ENCODE data around the gene ARHGAP8.

ARHGAP8 gene

GRCh38 chr22:44724859-44725258 lies 27.5 kb upstream of the ARHGAP8 start:
- DNase-seq (ENCODE audit: low spot score): no peak
- Histone ChIP-seq H3K4me3 (no peak overlapping the region), H3K27ac (no peak overlapping the region)
- TF ChIP-seq, protein P1, sequence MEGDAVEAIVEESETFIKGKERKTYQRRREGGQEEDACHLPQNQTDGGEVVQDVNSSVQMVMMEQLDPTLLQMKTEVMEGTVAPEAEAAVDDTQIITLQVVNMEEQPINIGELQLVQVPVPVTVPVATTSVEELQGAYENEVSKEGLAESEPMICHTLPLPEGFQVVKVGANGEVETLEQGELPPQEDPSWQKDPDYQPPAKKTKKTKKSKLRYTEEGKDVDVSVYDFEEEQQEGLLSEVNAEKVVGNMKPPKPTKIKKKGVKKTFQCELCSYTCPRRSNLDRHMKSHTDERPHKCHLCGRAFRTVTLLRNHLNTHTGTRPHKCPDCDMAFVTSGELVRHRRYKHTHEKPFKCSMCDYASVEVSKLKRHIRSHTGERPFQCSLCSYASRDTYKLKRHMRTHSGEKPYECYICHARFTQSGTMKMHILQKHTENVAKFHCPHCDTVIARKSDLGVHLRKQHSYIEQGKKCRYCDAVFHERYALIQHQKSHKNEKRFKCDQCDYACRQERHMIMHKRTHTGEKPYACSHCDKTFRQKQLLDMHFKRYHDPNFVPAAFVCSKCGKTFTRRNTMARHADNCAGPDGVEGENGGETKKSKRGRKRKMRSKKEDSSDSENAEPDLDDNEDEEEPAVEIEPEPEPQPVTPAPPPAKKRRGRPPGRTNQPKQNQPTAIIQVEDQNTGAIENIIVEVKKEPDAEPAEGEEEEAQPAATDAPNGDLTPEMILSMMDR (IDR thresholded peaks at IDR 0.05): no peak

DNA sequence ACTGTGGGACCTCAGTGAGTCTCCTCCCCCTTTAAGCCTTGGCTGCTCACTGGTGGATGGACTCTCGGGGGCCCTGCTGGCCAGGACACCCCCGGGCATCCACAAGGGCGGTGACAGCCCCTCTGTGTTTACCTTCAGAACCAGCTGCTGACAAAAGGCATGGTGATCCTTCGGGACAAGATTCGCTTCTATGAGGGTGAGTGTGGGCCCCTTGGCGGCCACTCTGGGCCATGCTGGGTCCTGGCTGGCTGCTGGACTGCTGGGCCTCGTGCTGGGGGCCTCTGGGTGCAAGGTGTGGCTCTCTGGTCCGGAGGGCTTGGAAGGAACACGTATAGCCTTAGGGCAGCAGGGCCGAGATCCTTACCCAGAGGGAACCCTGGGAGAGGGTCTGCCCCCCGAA lies 25.9 kb upstream of the ARHGAP8 start:
- no peak overlapping the region for H3K4me3 ChIP-seq
- H3K27ac ChIP-seq: no peak overlapping the region
- no peak for DNase-seq (ENCODE audit: low spot score)
- TF ChIP-seq, protein P1 (IDR thresholded peaks at IDR 0.05): no peak

DNA sequence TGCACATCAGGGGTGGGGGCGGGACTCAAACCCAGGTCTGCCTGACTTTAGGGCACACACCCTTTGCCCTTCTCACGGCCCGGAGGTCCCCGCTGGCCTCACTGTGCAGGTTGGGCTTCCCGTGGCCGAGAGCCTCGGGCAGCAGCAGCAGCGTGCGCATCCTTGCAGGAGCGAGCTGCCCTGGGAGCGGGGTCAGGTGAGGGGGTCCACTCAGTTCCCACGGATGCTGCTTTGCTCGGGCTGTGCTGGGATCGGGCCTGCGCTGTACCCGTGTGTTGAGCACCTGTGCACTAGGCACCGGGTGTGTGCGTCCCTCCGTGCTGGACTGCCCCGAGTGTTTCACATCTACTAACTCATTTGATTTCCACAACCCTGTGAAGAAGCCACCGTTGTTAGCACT lies 25.2 kb upstream of the ARHGAP8 start:
- H3K27ac ChIP-seq: no peak overlapping the region
- no peak for DNase-seq (ENCODE audit: low spot score)
- TF ChIP-seq, protein P1 (IDR thresholded peaks at IDR 0.05): no peak
- no peak overlapping the region for H3K4me3 ChIP-seq

DNA sequence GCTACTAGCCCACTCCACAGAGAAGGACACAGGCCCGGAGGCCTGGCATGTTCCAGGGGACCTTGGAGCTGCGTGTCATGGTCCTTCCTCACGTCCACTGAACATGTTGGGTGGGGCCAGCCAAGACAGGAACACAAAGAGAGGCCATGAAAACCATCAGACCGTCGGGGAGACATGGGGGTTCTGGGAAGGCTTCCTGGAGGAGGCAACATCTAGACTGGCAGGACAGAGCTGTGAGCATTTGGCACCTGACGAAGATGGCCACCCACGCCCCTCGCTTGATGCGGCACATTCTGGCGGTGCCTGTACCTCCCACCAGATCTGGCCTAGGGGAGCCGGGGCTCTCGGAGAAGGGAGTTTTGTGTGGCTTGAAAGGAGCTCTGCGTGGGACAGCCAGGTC lies 24.7 kb upstream of the ARHGAP8 start:
- H3K27ac ChIP-seq: no peak overlapping the region
- no peak overlapping the region for H3K4me3 ChIP-seq
- TF ChIP-seq, protein P1 (IDR thresholded peaks at IDR 0.05): no peak
- DNase-seq (ENCODE audit: low spot score): no peak

DNA sequence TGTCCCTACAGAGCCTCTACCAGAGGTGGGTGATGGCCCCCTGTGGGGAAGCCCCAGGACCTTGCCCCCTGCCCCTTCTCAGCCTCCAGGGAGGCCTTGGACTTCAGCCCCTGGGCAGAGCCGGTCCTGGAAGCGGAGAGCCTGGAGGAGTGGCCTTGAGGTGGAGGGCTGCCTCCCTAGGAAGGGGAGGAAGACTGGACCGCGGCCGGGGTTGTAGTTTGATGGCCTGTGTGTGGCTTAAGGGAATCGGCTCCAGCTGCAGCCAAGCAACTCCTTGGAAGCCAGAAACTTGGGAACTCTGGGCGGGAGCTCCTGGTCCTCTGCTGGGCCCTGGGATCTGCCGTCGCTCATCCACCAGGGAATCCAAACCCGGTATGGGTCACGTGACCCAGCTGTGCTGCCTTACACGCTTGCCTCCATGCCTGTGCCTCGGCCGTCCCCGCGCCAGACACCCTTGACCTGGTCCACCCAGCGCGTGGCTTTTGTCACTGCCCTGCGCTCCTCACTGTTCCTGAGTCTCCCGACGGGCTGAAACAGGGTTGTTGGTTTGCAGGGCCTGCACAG lies 23.5 kb upstream of the ARHGAP8 start:
- Histone ChIP-seq H3K4me3 (peak overlapping the region; percentile 31), H3K27ac (no peak overlapping the region)
- no peak for DNase-seq (ENCODE audit: low spot score)
- TF ChIP-seq, protein P1 (IDR thresholded peaks at IDR 0.05): no peak

DNA sequence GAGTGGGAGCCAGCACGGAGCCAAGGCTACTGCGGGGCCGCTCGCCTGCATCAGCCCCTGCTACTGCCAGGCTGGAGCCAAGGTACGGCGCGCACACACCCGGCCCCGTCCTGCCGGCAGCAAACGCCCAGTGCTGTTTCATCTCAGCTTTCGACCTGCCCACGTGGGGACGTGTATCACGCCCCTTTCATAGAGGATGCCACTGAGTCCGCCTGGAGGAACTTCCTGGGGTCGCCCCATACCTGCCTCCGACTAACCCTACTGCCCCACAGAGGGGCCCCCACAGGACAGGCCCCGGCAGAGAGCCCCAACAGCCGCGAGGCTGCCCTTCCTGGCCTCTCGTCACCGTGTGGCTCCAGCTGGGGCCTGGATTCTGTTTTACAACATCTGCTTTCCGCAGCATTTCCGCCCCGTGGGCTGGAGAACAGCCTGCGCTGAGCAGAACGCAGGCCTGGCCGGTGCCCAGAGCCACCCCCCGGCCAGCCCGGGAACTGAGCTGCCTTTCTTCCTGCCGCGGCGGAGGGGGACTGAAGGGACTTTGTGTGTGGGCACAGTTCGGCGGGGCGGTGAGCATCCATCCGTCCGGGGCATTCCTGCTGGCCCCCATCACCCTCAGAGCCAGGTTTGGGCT lies 22.9 kb upstream of the ARHGAP8 start:
- peak overlapping the region; percentile 31 for H3K4me3 ChIP-seq
- TF ChIP-seq, protein P1 (IDR thresholded peaks at IDR 0.05): no peak
- DNase-seq (ENCODE audit: low spot score): no peak
- H3K27ac ChIP-seq: no peak overlapping the region

- DNase-seq (ENCODE audit: low spot score): no peak
- no peak overlapping the region for H3K27ac ChIP-seq
- peak overlapping the region; percentile 31 for H3K4me3 ChIP-seq
- TF ChIP-seq, protein P1 (IDR thresholded peaks at IDR 0.05): no peak
Observed at GRCh38 chr22:44730022-44730393, 22.4 kb upstream of the ARHGAP8 start.

All from coronary artery (tissue), 2 donors.